Gastrocnemius medialis (tissue), 4 donors: ENCODE measurements around the gene FARP1. TPM values are rescaled to one million over a fixed set of nuclear protein-coding genes. Genes with fewer than 3 reads are reported as not detected.

Source experiments
- ATAC-seq, 2 donors: fragments of 150-250 bp; one replicate each; pipeline ENCODE4 v1.9.1; 2016
- DNase-seq, 2 donors: peaks; one replicate each; pipeline ENCODE4 v3.0.0-alpha.2; 2019
- H3K27ac ChIP-seq, 4 donors: fragments of 200-600 bp; sonication (generic); 1 replicate in 1 of 4; 2 replicates in 3 of 4; pipeline ENCODE4 v1.5.1; 2016 to 2018; ENCODE audit warnings: mild to moderate bottlenecking in 2 of 4, moderate library complexity in 1 of 4
- H3K27me3 ChIP-seq, 3 donors: fragments of 200-600 bp; sonication (generic) in 2 of 3; 1 replicate in 1 of 3; 2 replicates in 2 of 3; pipeline versions ENCODE4 v1.5.1 to v1.6.0; 2016 to 2019; ENCODE audit warnings: mild to moderate bottlenecking in 1 of 3, moderate library complexity in 1 of 3
- H3K36me3 ChIP-seq, 2 donors: fragments of 200-600 bp; sonication (generic) in 1 of 2; one replicate each; pipeline ENCODE4 v1.5.1; 2017 to 2018
- H3K4me1 ChIP-seq, 2 donors: fragments of 200-600 bp; sonication (generic) in 1 of 2; one replicate each; pipeline ENCODE4 v1.5.1; 2016 to 2017; ENCODE audit warnings: mild to moderate bottlenecking in 2 of 2
- H3K4me3 ChIP-seq, 4 donors: fragments of 200-600 bp; sonication (generic) in 3 of 4; 1 replicate in 1 of 4; 2 replicates in 3 of 4; pipeline ENCODE4 v1.5.1; 2016 to 2019; ENCODE audit warnings: mild to moderate bottlenecking in 2 of 4
- H3K9me3 ChIP-seq, 3 donors: fragments of 200-600 bp; sonication (generic) in 2 of 3; 1 replicate in 1 of 3; 2 replicates in 2 of 3; pipeline ENCODE4 v1.5.1; 2016 to 2019
- POLR2A ChIP-seq, 2 donors: fragments of 450-650 bp; IDR thresholded peaks; one replicate each; pipeline ENCODE4 v1.6.1; 2017; ENCODE audit warnings: antibody characterized with exemption in 2 of 2, mild to moderate bottlenecking in 2 of 2, moderate library complexity in 2 of 2
- in situ Hi-C, 4 donors: fragments of 200-750 bp; cut with MboI; loops; one replicate each; pipeline versions ENCODE4 v1.15.0 to v1.8.0; 2017; ENCODE audit warnings: low sequenced_read_pairs in 4 of 4
- intact Hi-C: fragments of 100-400 bp; cut with DNase I; formaldehyde crosslinking; loops from one replicate; pipeline ENCODE4 v1.15.1; 2023; ENCODE audit warnings: low total_unique reads
- total RNA-seq, 4 donors: library from RNA; depleted of rRNA; stranded (reverse); fragments of >200 nt; gene quantifications; one replicate each; pipeline versions ENCODE4 v1.1.0 to v1.2.3, GENCODE V29; 2016
- TF ChIP-seq, protein P1 (sequence below), 5 experiments: fragments of 450-650 bp in 3 of 5; fragments of 200-600 bp in 2 of 5; sonication (generic) in 2 of 5; IDR thresholded peaks in 4 of 5; conservative IDR thresholded peaks in 1 of 5; 1 replicate in 4 of 5; 2 replicates in 1 of 5; pipeline ENCODE4 v1.5.1; 2016 to 2019; ENCODE audit warnings: antibody characterized with exemption in 5 of 5, mild to moderate bottlenecking in 3 of 5, moderate library complexity in 3 of 5

The FARP1 gene
- total RNA-seq, 4 donors from 2014 or later: 3.5 to 9.8 (median 4.9) TPM

- H3K4me3 ChIP-seq: no peak overlapping the region
- DNase-seq: no peak
- H3K27me3 ChIP-seq: no peaks in the 10 kb centered on the region
- no peaks in the 10 kb centered on the region for H3K9me3 ChIP-seq
- TF ChIP-seq, protein P1, sequence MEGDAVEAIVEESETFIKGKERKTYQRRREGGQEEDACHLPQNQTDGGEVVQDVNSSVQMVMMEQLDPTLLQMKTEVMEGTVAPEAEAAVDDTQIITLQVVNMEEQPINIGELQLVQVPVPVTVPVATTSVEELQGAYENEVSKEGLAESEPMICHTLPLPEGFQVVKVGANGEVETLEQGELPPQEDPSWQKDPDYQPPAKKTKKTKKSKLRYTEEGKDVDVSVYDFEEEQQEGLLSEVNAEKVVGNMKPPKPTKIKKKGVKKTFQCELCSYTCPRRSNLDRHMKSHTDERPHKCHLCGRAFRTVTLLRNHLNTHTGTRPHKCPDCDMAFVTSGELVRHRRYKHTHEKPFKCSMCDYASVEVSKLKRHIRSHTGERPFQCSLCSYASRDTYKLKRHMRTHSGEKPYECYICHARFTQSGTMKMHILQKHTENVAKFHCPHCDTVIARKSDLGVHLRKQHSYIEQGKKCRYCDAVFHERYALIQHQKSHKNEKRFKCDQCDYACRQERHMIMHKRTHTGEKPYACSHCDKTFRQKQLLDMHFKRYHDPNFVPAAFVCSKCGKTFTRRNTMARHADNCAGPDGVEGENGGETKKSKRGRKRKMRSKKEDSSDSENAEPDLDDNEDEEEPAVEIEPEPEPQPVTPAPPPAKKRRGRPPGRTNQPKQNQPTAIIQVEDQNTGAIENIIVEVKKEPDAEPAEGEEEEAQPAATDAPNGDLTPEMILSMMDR (IDR thresholded peaks at IDR 0.05 in 4 of 5, conservative IDR thresholded peaks at IDR 0.05 in 1 of 5): no peak
- no peak for TF ChIP-seq POLR2A (IDR thresholded peaks at IDR 0.05)
- H3K36me3 ChIP-seq: no peaks in the 10 kb centered on the region
- no peaks in the 10 kb centered on the region for H3K4me1 ChIP-seq
- in situ Hi-C loops (no loop called here), intact Hi-C loops (no loop called here)
- ATAC-seq: no peak
- no peak overlapping the region for H3K27ac ChIP-seq
Measured at GRCh38 chr13:98111168-98112098, 31.5 kb upstream of the FARP1 start.

DNA sequence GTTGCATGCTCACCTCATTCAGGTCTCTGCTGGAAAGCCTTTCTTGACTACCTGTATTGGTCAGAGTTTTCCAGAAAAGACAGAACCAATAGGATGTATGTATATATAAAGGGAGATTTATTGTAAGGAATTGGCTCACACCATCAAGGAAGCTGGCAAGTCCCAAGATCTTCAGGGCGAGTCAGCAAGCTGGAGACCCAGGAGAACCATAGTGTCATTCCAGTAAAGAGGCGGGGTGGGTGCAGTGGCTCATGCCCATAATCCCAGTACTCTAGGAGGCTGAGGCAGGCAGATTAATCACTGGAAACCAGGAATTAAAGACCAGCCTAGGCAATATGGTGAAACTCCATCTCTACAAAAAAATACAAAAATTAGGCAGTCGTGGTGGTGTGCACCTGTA is 30.4 kb upstream of the FARP1 start:
- TF ChIP-seq, protein P1 (IDR thresholded peaks at IDR 0.05 in 4 of 5, conservative IDR thresholded peaks at IDR 0.05 in 1 of 5): no peak
- no peak for TF ChIP-seq POLR2A (IDR thresholded peaks at IDR 0.05)
- Histone ChIP-seq H3K9me3 (no peaks in the 10 kb centered on the region), H3K27ac (no peak overlapping the region), H3K4me3 (no peak overlapping the region), H3K4me1 (no peaks in the 10 kb centered on the region), H3K36me3 (no peaks in the 10 kb centered on the region), H3K27me3 (no peaks in the 10 kb centered on the region)
- DNase-seq (no peak), ATAC-seq (no peak)
- intact Hi-C loops (no loop called here), in situ Hi-C loops (no loop called here)

- intact Hi-C loops: no loop called here
- ATAC-seq (no peak), DNase-seq (no peak)
- Histone ChIP-seq H3K27ac (no peak overlapping the region), H3K9me3 (peaks cover 0 to under 1% (median 0%) of the 10 kb centered on the region in 3 donors), H3K4me1 (no peaks in the 10 kb centered on the region), H3K27me3 (no peaks in the 10 kb centered on the region), H3K4me3 (no peak overlapping the region), H3K36me3 (no peaks in the 10 kb centered on the region)
- in situ Hi-C loops: no loop called here
- TF ChIP-seq, protein P1 (IDR thresholded peaks at IDR 0.05 in 4 of 5, conservative IDR thresholded peaks at IDR 0.05 in 1 of 5): no peak
- no peak for TF ChIP-seq POLR2A (IDR thresholded peaks at IDR 0.05)
Measured at GRCh38 chr13:98118865-98119264, 24.0 kb upstream of the FARP1 start.

- Histone ChIP-seq H3K4me1 (no peaks in the 10 kb centered on the region), H3K4me3 (no peak overlapping the region), H3K27ac (no peak overlapping the region), H3K36me3 (no peaks in the 10 kb centered on the region), H3K27me3 (no peaks in the 10 kb centered on the region), H3K9me3 (peaks cover 0 to 3% (median 0%) of the 10 kb centered on the region in 3 donors)
- in situ Hi-C loops (no loop called here), intact Hi-C loops (no loop called here)
- ATAC-seq (no peak), DNase-seq (no peak)
- TF ChIP-seq, protein P1 (IDR thresholded peaks at IDR 0.05 in 4 of 5, conservative IDR thresholded peaks at IDR 0.05 in 1 of 5): no peak
- TF ChIP-seq POLR2A (IDR thresholded peaks at IDR 0.05): no peak
Measured at GRCh38 chr13:98123176-98123575, 19.7 kb upstream of the FARP1 start.
